KMS-11 (cell line): ENCODE measurements around the gene C3orf22.

Source experiments
- H2AFZ ChIP-seq: fragments of 200-600 bp; sonication (generic); 2 replicates; pipeline ENCODE4 v1.6.1; 2016; ENCODE audit warnings: antibody characterized with exemption, mixed run types, low read depth
- H3K27ac ChIP-seq: fragments of 200-600 bp; sonication (generic); 2 replicates; pipeline ENCODE4 v1.6.1; 2016; ENCODE audit warnings: mild to moderate bottlenecking, mixed run types
- H3K27me3 ChIP-seq: fragments of 200-600 bp; sonication (generic); 2 replicates; pipeline ENCODE4 v1.6.1; 2017; ENCODE audit warnings: mild to moderate bottlenecking, low read depth, mixed run types, moderate library complexity; ENCODE audit not compliant: insufficient read depth
- H3K36me3 ChIP-seq: fragments of 200-600 bp; sonication (generic); 2 replicates; pipeline ENCODE4 v1.6.1; 2017; ENCODE audit warnings: mild to moderate bottlenecking, mixed run types; ENCODE audit not compliant: insufficient read depth
- H3K4me1 ChIP-seq: fragments of 200-600 bp; sonication (generic); 2 replicates; pipeline ENCODE4 v1.6.1; 2016; ENCODE audit warnings: mild to moderate bottlenecking, low read depth, mixed run types; ENCODE audit not compliant: poor library complexity, severe bottlenecking
- H3K4me2 ChIP-seq: fragments of 200-600 bp; sonication (generic); 2 replicates; pipeline ENCODE4 v1.7.0; 2016; ENCODE audit warnings: mild to moderate bottlenecking, mixed run types
- H3K4me3 ChIP-seq: fragments of 200-600 bp; sonication (generic); IDR thresholded peaks from 2 replicates; pipeline ENCODE4 v1.6.1; 2017; ENCODE audit warnings: low read depth, low read length, mixed read lengths; ENCODE audit not compliant: insufficient read depth
- H3K79me2 ChIP-seq: fragments of 200-600 bp; sonication (generic); 2 replicates; pipeline ENCODE4 v1.6.1; 2016; ENCODE audit warnings: low read depth, mixed run types; ENCODE audit not compliant: insufficient read depth
- H3K9ac ChIP-seq: fragments of 200-600 bp; sonication (generic); 2 replicates; pipeline ENCODE4 v1.6.1; 2016; ENCODE audit warnings: mild to moderate bottlenecking, mixed run types
- H4K20me1 ChIP-seq: fragments of 200-600 bp; sonication (generic); 2 replicates; pipeline ENCODE4 v1.6.1; 2016; ENCODE audit warnings: mild to moderate bottlenecking, mixed run types; ENCODE audit not compliant: insufficient read depth
- TF ChIP-seq, protein P1 (sequence below): fragments of 200-600 bp; sonication (generic); conservative IDR thresholded peaks from 2 replicates; pipeline ENCODE4 v1.6.1; 2017; ENCODE audit warnings: low read depth, mild to moderate bottlenecking, antibody characterized with exemption, low read length, moderate library complexity, mixed read lengths

Gene C3orf22

DNA sequence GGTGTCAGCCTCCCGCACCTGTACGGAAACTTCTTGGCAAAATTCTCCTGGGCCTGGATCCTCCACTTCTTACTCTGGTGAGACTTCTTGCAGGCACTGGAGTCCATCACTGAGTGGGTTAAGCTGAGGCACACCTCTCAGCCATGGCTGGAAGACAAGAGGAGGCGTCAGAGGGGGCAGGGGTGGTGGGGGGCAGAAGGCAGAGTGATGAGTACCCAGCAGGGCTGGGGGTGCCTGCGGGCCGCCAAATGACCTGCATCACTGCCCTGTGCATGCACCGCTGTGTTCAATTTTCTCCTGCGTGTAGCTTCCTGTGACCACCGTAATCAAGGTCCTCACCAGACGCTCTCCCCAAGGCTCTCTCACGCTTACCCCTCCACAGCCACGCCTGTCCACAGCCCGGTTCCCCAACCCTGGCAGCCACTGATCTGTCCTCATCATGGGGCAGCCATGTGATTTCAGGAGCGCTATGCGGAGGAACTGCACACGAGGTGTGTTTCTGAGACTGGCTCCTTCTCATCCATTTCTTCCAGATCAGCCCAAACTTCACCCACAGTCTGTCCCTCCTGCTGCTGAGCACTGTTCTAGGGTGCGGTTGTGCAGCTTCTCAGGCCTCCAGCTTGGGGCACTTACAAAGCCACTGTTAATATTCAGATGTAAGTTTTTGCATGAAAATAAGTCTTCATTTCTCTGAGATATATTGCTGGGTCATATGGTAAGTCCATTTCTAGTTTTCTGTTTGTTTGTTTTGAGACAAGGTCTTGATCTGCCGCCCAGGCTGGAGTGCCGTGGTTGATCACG is 5.2 kb downstream of the C3orf22 start:
- Histone ChIP-seq H2AFZ (no peak overlapping the region), H4K20me1 (no peaks in the 10 kb centered on the region), H3K79me2 (no peaks in the 10 kb centered on the region), H3K4me2 (no peak overlapping the region), H3K4me3 (no peak overlapping the region), H3K27me3 (no peaks in the 10 kb centered on the region), H3K4me1 (no peaks in the 10 kb centered on the region), H3K36me3 (no peaks in the 10 kb centered on the region), H3K9ac (no peak overlapping the region), H3K27ac (no peak overlapping the region)
- TF ChIP-seq, protein P1, sequence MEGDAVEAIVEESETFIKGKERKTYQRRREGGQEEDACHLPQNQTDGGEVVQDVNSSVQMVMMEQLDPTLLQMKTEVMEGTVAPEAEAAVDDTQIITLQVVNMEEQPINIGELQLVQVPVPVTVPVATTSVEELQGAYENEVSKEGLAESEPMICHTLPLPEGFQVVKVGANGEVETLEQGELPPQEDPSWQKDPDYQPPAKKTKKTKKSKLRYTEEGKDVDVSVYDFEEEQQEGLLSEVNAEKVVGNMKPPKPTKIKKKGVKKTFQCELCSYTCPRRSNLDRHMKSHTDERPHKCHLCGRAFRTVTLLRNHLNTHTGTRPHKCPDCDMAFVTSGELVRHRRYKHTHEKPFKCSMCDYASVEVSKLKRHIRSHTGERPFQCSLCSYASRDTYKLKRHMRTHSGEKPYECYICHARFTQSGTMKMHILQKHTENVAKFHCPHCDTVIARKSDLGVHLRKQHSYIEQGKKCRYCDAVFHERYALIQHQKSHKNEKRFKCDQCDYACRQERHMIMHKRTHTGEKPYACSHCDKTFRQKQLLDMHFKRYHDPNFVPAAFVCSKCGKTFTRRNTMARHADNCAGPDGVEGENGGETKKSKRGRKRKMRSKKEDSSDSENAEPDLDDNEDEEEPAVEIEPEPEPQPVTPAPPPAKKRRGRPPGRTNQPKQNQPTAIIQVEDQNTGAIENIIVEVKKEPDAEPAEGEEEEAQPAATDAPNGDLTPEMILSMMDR = no peak

DNA sequence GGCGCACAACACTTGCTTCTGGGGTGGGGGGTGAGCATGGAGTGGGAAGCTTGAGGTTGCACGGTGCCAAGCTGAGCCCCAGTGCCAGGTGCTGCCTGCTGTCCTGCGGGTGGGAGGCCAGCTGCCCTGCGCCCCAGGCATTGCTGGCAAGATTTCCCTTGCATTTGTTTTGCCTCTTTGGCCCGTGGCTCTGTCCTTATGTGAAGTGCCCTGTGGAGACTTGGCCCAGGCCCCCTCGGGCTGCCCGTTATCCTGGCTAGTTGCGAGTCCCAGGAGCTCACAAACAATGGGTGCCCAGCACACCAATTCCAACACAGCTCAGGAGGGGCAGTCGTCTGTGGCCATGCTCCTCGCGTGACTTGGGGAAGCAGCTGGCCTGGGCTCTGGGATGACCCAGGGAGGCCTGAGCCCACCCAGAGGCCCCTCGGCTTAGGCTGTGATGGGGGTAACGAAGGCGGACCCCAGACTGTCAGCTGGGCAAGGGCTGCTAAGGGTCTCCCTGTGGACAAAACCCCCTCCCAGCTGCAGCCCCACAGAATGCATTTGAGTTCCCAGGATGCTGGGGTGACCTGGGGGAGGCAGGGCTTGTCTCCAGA is 5.9 kb downstream of the C3orf22 start:
- TF ChIP-seq, protein P1 = no peak
- Histone ChIP-seq H3K27ac (no peak overlapping the region), H3K27me3 (no peaks in the 10 kb centered on the region), H3K9ac (no peak overlapping the region), H3K36me3 (no peaks in the 10 kb centered on the region), H4K20me1 (no peaks in the 10 kb centered on the region), H3K4me2 (no peak overlapping the region), H3K4me1 (no peaks in the 10 kb centered on the region), H2AFZ (no peak overlapping the region), H3K4me3 (no peak overlapping the region), H3K79me2 (no peaks in the 10 kb centered on the region)

DNA sequence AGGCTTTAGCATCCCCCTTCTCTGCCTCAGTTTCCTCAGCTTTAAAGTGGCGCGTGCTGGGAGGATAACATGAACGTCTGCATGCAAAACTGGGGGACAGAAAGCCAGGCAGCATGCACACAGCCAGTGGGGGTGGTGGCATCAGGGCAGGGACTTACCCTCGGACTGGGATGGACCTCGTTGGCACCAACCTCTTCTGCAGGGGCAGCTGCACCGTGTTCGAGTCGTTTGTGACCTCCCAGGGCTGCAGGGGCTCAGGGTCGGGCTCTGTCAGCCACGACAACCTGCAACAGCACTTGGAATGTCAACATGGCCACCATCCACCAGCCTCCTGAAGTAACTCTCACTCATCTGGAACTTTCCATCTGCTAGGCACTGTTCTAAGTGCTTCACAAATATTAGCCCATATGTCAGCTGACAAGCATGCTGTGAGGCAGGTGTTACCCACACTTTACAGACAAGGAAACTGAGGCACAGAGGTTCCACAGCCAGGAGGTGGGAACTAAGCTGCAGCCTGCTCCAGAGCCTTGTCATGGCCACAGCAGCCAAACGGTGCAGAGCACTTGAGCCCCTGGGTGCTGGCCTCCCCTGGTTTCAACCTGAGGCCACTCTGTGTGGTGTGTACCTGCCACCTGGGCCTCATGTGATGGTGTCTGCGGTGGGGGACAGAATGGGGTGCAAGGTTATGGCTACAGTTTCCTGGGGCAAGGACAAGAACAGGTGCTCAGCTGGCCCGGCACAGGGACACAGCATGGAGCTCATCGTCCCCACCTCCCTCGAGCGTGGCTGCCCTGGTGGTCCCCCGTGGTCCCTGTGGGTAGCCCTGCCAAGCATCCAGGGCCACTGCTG is 6.7 kb downstream of the C3orf22 start:
- TF ChIP-seq, protein P1 = no peak
- no peaks in the 10 kb centered on the region for H3K4me1 ChIP-seq
- H2AFZ ChIP-seq = no peak overlapping the region
- H3K36me3 ChIP-seq = no peaks in the 10 kb centered on the region
- no peak overlapping the region for H3K9ac ChIP-seq
- H3K79me2 ChIP-seq = no peaks in the 10 kb centered on the region
- no peak overlapping the region for H3K4me2 ChIP-seq
- H4K20me1 ChIP-seq = no peaks in the 10 kb centered on the region
- H3K27ac ChIP-seq = no peak overlapping the region
- no peak overlapping the region for H3K4me3 ChIP-seq
- no peaks in the 10 kb centered on the region for H3K27me3 ChIP-seq

DNA sequence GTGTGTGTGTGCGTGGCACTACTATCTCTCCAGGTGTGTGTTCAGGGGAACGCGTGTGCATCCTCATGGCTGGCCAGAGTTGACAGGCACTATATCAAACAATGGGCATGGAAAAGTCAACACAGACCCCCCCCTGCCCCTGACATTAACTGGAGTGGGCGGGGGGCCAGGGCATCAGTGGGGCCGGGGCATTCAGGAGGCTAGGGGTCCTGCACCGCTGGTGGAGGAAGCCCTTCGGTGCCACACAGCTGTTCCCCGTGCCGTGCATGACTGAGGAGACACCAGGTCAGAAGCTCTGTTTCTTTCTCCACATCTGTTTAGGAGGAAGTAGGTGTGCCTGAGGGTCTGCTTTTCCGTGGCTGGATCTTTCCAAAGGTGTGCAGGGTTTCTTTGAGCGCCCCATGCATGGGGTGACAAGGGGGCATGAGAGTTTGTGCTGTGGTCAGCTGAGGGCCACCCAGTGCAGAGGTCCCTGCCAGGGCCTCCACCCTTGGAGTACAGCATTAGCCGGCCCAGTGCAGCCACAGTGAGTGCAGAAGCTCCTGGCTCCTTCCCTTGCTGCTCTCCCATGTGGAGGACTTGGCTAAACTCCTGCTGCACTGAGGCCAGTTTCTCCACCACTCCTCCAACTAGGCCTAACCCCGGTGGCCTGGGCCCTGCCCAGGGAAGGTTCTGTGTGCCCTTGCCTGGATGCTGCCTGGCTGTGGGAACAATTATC is 7.5 kb downstream of the C3orf22 start:
- no peaks in the 10 kb centered on the region for H4K20me1 ChIP-seq
- H3K79me2 ChIP-seq = no peaks in the 10 kb centered on the region
- no peak overlapping the region for H2AFZ ChIP-seq
- no peak overlapping the region for H3K4me3 ChIP-seq
- H3K27ac ChIP-seq = no peak overlapping the region
- TF ChIP-seq, protein P1 = no peak
- no peaks in the 10 kb centered on the region for H3K36me3 ChIP-seq
- H3K9ac ChIP-seq = no peak overlapping the region
- no peak overlapping the region for H3K4me2 ChIP-seq
- no peaks in the 10 kb centered on the region for H3K27me3 ChIP-seq
- H3K4me1 ChIP-seq = no peaks in the 10 kb centered on the region
